PC-9 (cell line): ENCODE results near the gene MSI2. TPM values are rescaled to one million over a fixed set of nuclear protein-coding genes. Genes with fewer than 3 reads are reported as not detected.

Experiments
- BruUV-seq: library from RNA; stranded (reverse); fragments of 400-500 nt; replicated peaks from 2 replicates; lab custom pipeline; 2021; lab: Mats Ljungman, UMichigan
- CTCF ChIA-PET: fragments of 300-600 bp; sonication (Branson Sonifier 250); formaldehyde crosslinking; loops from one replicate; lab custom pipeline; 2022; ENCODE audit warnings: antibody characterized with exemption; lab: Charles Lee
- POLR2A ChIA-PET: fragments of 300-600 bp; sonication (Branson Sonifier 250); formaldehyde crosslinking; loops from one replicate; lab custom pipeline; 2022; ENCODE audit warnings: antibody characterized with exemption; ENCODE audit not compliant: unreplicated experiment; lab: Charles Lee
- DNase-seq, 2 experiments: peaks; one replicate each; pipeline versions ENCODE4 v3.0.0 to v3.0.0-alpha.2; 2015 to 2022; ENCODE audit warnings: mixed read lengths in 1 of 2
- H2AFZ ChIP-seq: fragments of 200-600 bp; sonication (generic); 2 replicates; pipeline ENCODE4 v1.8.1; 2017; ENCODE audit warnings: antibody characterized with exemption
- H3F3A ChIP-seq: fragments of 200-600 bp; sonication (generic); 2 replicates; pipeline ENCODE4 v1.8.1; 2017; ENCODE audit warnings: antibody characterized with exemption, mild to moderate bottlenecking, low read depth; ENCODE audit not compliant: insufficient read depth
- H3K27ac ChIP-seq: fragments of 200-600 bp; sonication (generic); 2 replicates; pipeline ENCODE4 v1.6.1; 2016; ENCODE audit warnings: mixed run types
- H3K27me3 ChIP-seq: fragments of 200-600 bp; sonication (generic); 2 replicates; pipeline ENCODE4 v1.6.1; 2016; ENCODE audit warnings: low read depth, mixed run types; ENCODE audit not compliant: insufficient read depth
- H3K36me3 ChIP-seq: fragments of 200-600 bp; sonication (generic); 2 replicates; pipeline ENCODE4 v1.6.1; 2016; ENCODE audit warnings: low read depth, mixed run types
- H3K4me1 ChIP-seq: fragments of 200-600 bp; sonication (generic); replicated peaks from 2 replicates; pipeline ENCODE4 v1.6.1; 2016; ENCODE audit warnings: mixed run types; ENCODE audit not compliant: insufficient read depth
- H3K4me2 ChIP-seq: fragments of 200-600 bp; sonication (generic); 2 replicates; pipeline ENCODE4 v1.6.1; 2017; ENCODE audit warnings: mixed run types
- H3K4me3 ChIP-seq: fragments of 200-600 bp; sonication (generic); 2 replicates; pipeline ENCODE4 v1.6.1; 2016; ENCODE audit warnings: mixed run types
- H3K79me2 ChIP-seq: fragments of 200-600 bp; sonication (generic); 2 replicates; pipeline ENCODE4 v1.6.1; 2017; ENCODE audit warnings: low read depth, mixed run types
- H3K9me2 ChIP-seq: fragments of 200-600 bp; sonication (generic); 2 replicates; pipeline ENCODE4 v1.8.1; 2017; ENCODE audit warnings: mild to moderate bottlenecking; ENCODE audit not compliant: insufficient read depth
- H3K9me3 ChIP-seq: fragments of 200-600 bp; sonication (generic); 2 replicates; pipeline ENCODE4 v1.8.1; 2016; ENCODE audit warnings: low read depth; ENCODE audit not compliant: insufficient read depth
- H4K20me1 ChIP-seq: fragments of 200-600 bp; sonication (generic); 2 replicates; pipeline ENCODE4 v1.8.1; 2017; ENCODE audit not compliant: insufficient read depth
- CTCF ChIP-seq: fragments of 200-600 bp; sonication (generic); conservative IDR thresholded peaks from 2 replicates; pipeline ENCODE4 v1.6.1; 2017; ENCODE audit warnings: mixed run types, antibody characterized with exemption, mild to moderate bottlenecking, moderate library complexity
- EZH2 ChIP-seq: fragments of 200-600 bp; sonication (generic); IDR thresholded peaks from 2 replicates; pipeline ENCODE4 v1.8.0; 2017; ENCODE audit warnings: antibody characterized with exemption, low read depth
- intact Hi-C: fragments of 100-400 bp; cut with micrococcal nuclease; formaldehyde crosslinking; loops from one replicate; pipeline ENCODE4 v1.10.0; 2022; ENCODE audit not compliant: unreplicated experiment
- total RNA-seq: library from RNA; stranded (reverse); gene quantifications from 2 replicates; pipeline ENCODE4 v1.2.3, GENCODE V29; 2021

MSI2 gene
- total RNA-seq, 1 experiment from 2014 or later = 15.7 TPM

GRCh38 chr17:57456622-57457021, 200.3 kb downstream of the MSI2 start:
- intact Hi-C loops = no loop called here
- Histone ChIP-seq H3F3A (no peaks in the 10 kb centered on the region), H3K9me3 (no peaks in the 10 kb centered on the region), H2AFZ (no peak overlapping the region), H3K36me3 (no peaks in the 10 kb centered on the region), H3K4me3 (no peak overlapping the region), H3K27ac (no peak overlapping the region), H4K20me1 (no peaks in the 10 kb centered on the region), H3K27me3 (peaks cover 29% of the 10 kb centered on the region; the same call in 1 of the 2 replicates), H3K4me2 (no peak overlapping the region), H3K79me2 (no peaks in the 10 kb centered on the region), H3K9me2 (no peaks in the 10 kb centered on the region), H3K4me1 (peaks cover 9% of the 10 kb centered on the region; the same call in 1 of the 2 replicates)
- CTCF ChIA-PET = no interaction called here
- no peak for TF ChIP-seq EZH2
- no peak for DNase-seq
- POLR2A ChIA-PET = no interaction called here
- BruUV-seq = no TSS peak

DNA sequence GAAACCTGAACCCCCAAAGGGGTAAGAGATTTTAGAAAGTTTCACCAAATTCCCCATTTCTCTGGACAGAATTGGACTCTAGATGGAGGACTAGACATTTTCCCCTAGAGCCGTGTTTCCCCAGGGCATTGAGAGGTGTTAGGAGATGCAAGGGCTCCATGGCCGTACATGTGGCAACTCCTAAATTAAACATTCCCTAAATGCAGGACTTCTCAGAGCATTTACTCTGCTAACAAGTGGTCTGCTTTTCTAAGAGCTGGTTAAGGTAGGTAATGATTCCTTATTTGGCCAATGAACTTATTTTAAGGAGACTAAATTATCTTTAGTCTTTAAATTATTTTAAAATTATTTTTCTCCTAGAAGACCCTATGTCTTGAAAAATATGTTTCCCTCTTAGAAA, 200.9 kb downstream of the MSI2 start:
- Histone ChIP-seq H3K79me2 (no peaks in the 10 kb centered on the region), H3K27ac (no peak overlapping the region), H3K4me3 (no peak overlapping the region), H3K4me1 (peaks cover 9% of the 10 kb centered on the region; the same call in 1 of the 2 replicates), H4K20me1 (no peaks in the 10 kb centered on the region), H3K4me2 (no peak overlapping the region), H3K27me3 (peaks cover 26% of the 10 kb centered on the region; the same call in 1 of the 2 replicates), H3F3A (no peaks in the 10 kb centered on the region), H3K9me2 (no peaks in the 10 kb centered on the region), H3K36me3 (no peaks in the 10 kb centered on the region), H2AFZ (no peak overlapping the region), H3K9me3 (no peaks in the 10 kb centered on the region)
- DNase-seq = no peak
- BruUV-seq = no TSS peak
- POLR2A ChIA-PET = no interaction called here
- CTCF ChIA-PET = no interaction called here
- intact Hi-C loops = no loop called here
- TF ChIP-seq EZH2 (no peak), CTCF (no peak)

GRCh38 chr17:57458718-57459285, 202.5 kb downstream of the MSI2 start:
- BruUV-seq = no TSS peak
- no peaks in the 10 kb centered on the region for H3F3A ChIP-seq
- TF ChIP-seq CTCF (no peak), EZH2 (no peak)
- no peak overlapping the region for H3K4me3 ChIP-seq
- peaks cover 25% of the 10 kb centered on the region; the same call in 1 of the 2 replicates for H3K27me3 ChIP-seq
- H3K9me2 ChIP-seq = no peaks in the 10 kb centered on the region
- H3K9me3 ChIP-seq = no peaks in the 10 kb centered on the region
- intact Hi-C loops = no loop called here
- no peaks in the 10 kb centered on the region for H3K36me3 ChIP-seq
- H3K27ac ChIP-seq = no peak overlapping the region
- ChIA-PET CTCF (no interaction called here), POLR2A (interaction anchor here (0.6 kb wide), 1 partner anchor 1207 kb away, joined by 3 read pairs; no protein-coding TSS in a partner anchor)
- no peaks in the 10 kb centered on the region for H4K20me1 ChIP-seq
- H3K4me1 ChIP-seq = peaks cover 9% of the 10 kb centered on the region; the same call in 1 of the 2 replicates
- no peak for DNase-seq
- H3K4me2 ChIP-seq = no peak overlapping the region
- H2AFZ ChIP-seq = no peak overlapping the region
- no peaks in the 10 kb centered on the region for H3K79me2 ChIP-seq
